Measurements from ENCODE around the gene CHURC1.

- TF ChIP-seq, protein P1, sequence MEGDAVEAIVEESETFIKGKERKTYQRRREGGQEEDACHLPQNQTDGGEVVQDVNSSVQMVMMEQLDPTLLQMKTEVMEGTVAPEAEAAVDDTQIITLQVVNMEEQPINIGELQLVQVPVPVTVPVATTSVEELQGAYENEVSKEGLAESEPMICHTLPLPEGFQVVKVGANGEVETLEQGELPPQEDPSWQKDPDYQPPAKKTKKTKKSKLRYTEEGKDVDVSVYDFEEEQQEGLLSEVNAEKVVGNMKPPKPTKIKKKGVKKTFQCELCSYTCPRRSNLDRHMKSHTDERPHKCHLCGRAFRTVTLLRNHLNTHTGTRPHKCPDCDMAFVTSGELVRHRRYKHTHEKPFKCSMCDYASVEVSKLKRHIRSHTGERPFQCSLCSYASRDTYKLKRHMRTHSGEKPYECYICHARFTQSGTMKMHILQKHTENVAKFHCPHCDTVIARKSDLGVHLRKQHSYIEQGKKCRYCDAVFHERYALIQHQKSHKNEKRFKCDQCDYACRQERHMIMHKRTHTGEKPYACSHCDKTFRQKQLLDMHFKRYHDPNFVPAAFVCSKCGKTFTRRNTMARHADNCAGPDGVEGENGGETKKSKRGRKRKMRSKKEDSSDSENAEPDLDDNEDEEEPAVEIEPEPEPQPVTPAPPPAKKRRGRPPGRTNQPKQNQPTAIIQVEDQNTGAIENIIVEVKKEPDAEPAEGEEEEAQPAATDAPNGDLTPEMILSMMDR (IDR thresholded peaks at IDR 0.05) = no peak
- TF ChIP-seq TCF7 (CRISPR knock-in tag; IDR thresholded peaks at IDR 0.05; ENCODE audit: low read depth) (no peak), PRRX2 (CRISPR knock-in tag; IDR thresholded peaks at IDR 0.05) (no peak), GABPB1 (CRISPR knock-in tag; IDR thresholded peaks at IDR 0.05) (no peak), IRF2 (CRISPR knock-in tag; IDR thresholded peaks at IDR 0.05; ENCODE audit: borderline replicate concordance, low read depth) (no peak), NFYB (CRISPR knock-in tag; conservative IDR thresholded peaks at IDR 0.05; ENCODE audit: low read depth) (no peak), CREB1 (CRISPR knock-in tag; IDR thresholded peaks at IDR 0.05) (no peak), FOXP1 (CRISPR knock-in tag; IDR thresholded peaks at IDR 0.05; ENCODE audit: borderline replicate concordance) (no peak), ZNF232 (CRISPR knock-in tag; IDR thresholded peaks at IDR 0.05) (no peak), NR2C2 (CRISPR knock-in tag; IDR thresholded peaks at IDR 0.05) (no peak)
- TF ChIP-seq, protein P2, sequence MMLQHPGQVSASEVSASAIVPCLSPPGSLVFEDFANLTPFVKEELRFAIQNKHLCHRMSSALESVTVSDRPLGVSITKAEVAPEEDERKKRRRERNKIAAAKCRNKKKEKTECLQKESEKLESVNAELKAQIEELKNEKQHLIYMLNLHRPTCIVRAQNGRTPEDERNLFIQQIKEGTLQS (CRISPR knock-in tag; conservative IDR thresholded peaks at IDR 0.05) = no peak
- TF ChIP-seq, protein P3, sequence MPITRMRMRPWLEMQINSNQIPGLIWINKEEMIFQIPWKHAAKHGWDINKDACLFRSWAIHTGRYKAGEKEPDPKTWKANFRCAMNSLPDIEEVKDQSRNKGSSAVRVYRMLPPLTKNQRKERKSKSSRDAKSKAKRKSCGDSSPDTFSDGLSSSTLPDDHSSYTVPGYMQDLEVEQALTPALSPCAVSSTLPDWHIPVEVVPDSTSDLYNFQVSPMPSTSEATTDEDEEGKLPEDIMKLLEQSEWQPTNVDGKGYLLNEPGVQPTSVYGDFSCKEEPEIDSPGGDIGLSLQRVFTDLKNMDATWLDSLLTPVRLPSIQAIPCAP (CRISPR knock-in tag; IDR thresholded peaks at IDR 0.05) = no peak
These were observed 14.7 kb downstream of the CHURC1 start for GRCh38 chr14:64929014-64929359.
